ENCODE measurements around the gene MAP1LC3B.
A peak's percentile ranks its signal among the peaks of the same experiment; 100 is the strongest.
"Not testable (repeated sequence)": the region's sequence is repeated elsewhere in the genome, so short reads cannot be mapped to it uniquely, and the experiment has no call there.

The MAP1LC3B gene

DNA sequence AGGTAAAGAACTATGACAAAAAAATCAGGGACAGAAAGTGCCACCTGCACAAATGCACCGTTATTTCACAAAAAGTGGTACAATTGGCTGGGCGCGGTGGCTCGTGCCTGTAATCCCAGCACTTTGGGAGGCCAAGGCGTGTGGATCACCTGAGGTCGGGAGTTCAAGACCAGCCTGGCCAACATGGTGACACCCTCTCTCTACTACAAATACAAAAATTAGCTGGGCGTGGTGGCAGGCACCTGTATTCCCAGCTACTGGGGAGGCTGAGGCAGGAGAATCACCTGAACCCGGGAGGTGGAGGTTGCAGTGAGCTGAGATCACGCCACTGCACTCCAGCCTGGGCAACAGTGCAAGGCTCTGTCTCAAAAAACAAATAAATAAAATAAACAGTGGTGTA is 2.2 kb upstream of the MAP1LC3B start:
- H3K27ac ChIP-seq (ENCODE audit: low read length, poor library complexity, severe bottlenecking); H3K4me3 ChIP-seq (ENCODE audit: insufficient read depth in 1 of 2, low read depth in 1 of 2, low read length in 2 of 2); H2AFZ ChIP-seq (ENCODE audit: low read depth, low read length); H2BK120ac ChIP-seq (ENCODE audit: low read depth, low read length); H2BK15ac ChIP-seq (ENCODE audit: low read depth, poor library complexity, severe bottlenecking); H3K4me2 ChIP-seq (ENCODE audit: low read length, poor library complexity, severe bottlenecking); H3K9ac ChIP-seq (ENCODE audit: low read length); H2BK12ac ChIP-seq (ENCODE audit: low read length in 2 of 2); H3K14ac ChIP-seq (ENCODE audit: low read length in 2 of 2); H3K18ac ChIP-seq (ENCODE audit: low read depth in 1 of 2, low read length in 2 of 2); H4K8ac ChIP-seq (ENCODE audit: low read length); H2BK5ac ChIP-seq (ENCODE audit: low read depth, low read length, poor library complexity, severe bottlenecking); DNase-seq; H2AK5ac ChIP-seq (ENCODE audit: low read length, severe bottlenecking); H3K23ac ChIP-seq (ENCODE audit: low read length in 2 of 2); H3K4ac ChIP-seq (ENCODE audit: low read depth in 1 of 2, low read length in 2 of 2); H4K91ac ChIP-seq (ENCODE audit: low read length); H3K9me3 ChIP-seq (ENCODE audit: control insufficient read depth, low read length); H3K36me3 ChIP-seq (ENCODE audit: control insufficient read depth in 1 of 2, insufficient read depth in 2 of 2, low read depth in 1 of 2, low read length in 2 of 2); H3K27me3 ChIP-seq (ENCODE audit: control insufficient read depth in 1 of 2, insufficient read depth in 1 of 2, low read length in 2 of 2): not testable (repeated sequence)
- Histone ChIP-seq H3K79me1 (replicated peaks; ENCODE audit: low read length, poor library complexity, severe bottlenecking) (peaks cover 13% of the 10 kb centered on the region), H3K4me1 (ENCODE audit: control insufficient read depth, insufficient read depth, low read depth, low read length) (peaks cover 13% of the 10 kb centered on the region)
- WGBS = 99% methylated on average over 8 of the region's 9 CpGs

DNA sequence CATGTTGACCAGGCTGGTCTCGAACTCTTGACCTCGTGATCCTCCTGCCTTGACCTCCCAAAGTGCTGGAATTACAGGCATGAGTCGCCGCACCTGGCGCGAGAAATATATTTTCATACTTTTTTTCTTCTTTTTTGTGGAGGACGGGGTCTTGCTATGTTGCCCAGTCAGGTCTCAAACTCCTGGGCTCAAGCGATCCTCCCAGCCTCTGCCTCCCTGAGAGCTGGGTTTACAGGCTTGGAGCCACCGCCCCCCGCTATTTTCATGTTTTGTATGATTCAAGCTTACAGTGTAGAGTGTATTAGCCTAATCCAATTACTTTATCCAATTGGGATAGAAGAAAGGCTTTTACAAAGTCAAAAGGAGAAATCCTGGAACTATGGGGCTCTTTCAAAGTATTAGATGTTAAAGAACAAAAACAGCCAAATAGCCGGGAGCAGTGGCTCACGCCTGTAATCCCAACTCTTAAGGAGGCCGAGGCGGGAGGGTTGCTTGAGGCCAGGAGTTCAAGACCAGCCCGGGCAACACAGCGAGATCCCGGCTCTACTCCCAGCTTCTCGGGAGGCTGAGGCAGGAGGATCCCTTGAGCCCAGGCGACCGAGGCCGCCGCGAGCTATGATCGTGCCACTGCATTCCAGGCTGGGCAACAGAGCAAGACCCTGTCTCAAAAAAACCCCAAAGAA is 1.4 kb upstream of the MAP1LC3B start:
- H2BK5ac ChIP-seq (ENCODE audit: low read depth, low read length, poor library complexity, severe bottlenecking) = no peak overlapping the region
- no peaks in the 10 kb centered on the region for H3K9me3 ChIP-seq (ENCODE audit: control insufficient read depth, low read length)
- no peak overlapping the region for H3K27ac ChIP-seq (ENCODE audit: low read length, poor library complexity, severe bottlenecking)
- peak overlapping the region; percentile 57 for H2BK15ac ChIP-seq (ENCODE audit: low read depth, poor library complexity, severe bottlenecking)
- H3K18ac ChIP-seq (ENCODE audit: low read depth in 1 of 2, low read length in 2 of 2) = peak overlapping the region; percentile 99 to 100
- no peak overlapping the region for H3K4me2 ChIP-seq (ENCODE audit: low read length, poor library complexity, severe bottlenecking)
- peak overlapping the region in 1 of 2 experiments; percentile 94 for H3K4me3 ChIP-seq (ENCODE audit: insufficient read depth in 1 of 2, low read depth in 1 of 2, low read length in 2 of 2)
- H3K14ac ChIP-seq (ENCODE audit: low read length in 2 of 2) = no peak overlapping the region
- H2AFZ ChIP-seq (ENCODE audit: low read depth, low read length) = no peak overlapping the region
- peak overlapping the region; percentile 16 for H2AK5ac ChIP-seq (ENCODE audit: low read length, severe bottlenecking)
- H3K23ac ChIP-seq (ENCODE audit: low read length in 2 of 2) = no peak overlapping the region
- WGBS = 95% methylated on average over 20 of the region's 24 CpGs
- H3K4ac ChIP-seq (ENCODE audit: low read depth in 1 of 2, low read length in 2 of 2) = peak overlapping the region; percentile 5 to 100
- H3K27me3 ChIP-seq (ENCODE audit: control insufficient read depth in 1 of 2, insufficient read depth in 1 of 2, low read length in 2 of 2) = no peaks in the 10 kb centered on the region
- peak overlapping the region; percentile 92 for H3K9ac ChIP-seq (ENCODE audit: low read length)
- peak overlapping the region; percentile 99 for H4K8ac ChIP-seq (ENCODE audit: low read length)
- H2BK120ac ChIP-seq (ENCODE audit: low read depth, low read length) = no peak overlapping the region
- peaks cover 13% of the 10 kb centered on the region for H3K79me1 ChIP-seq (replicated peaks; ENCODE audit: low read length, poor library complexity, severe bottlenecking)
- H4K91ac ChIP-seq (ENCODE audit: low read length) = peak overlapping the region; percentile 82
- no peaks in the 10 kb centered on the region for H3K36me3 ChIP-seq (ENCODE audit: control insufficient read depth in 1 of 2, insufficient read depth in 2 of 2, low read depth in 1 of 2, low read length in 2 of 2)
- H2BK12ac ChIP-seq (ENCODE audit: low read length in 2 of 2) = peak overlapping the region; percentile 49 to 57
- H3K4me1 ChIP-seq (ENCODE audit: control insufficient read depth, insufficient read depth, low read depth, low read length) = peaks cover 15% of the 10 kb centered on the region
- DNase-seq = no peak

DNA sequence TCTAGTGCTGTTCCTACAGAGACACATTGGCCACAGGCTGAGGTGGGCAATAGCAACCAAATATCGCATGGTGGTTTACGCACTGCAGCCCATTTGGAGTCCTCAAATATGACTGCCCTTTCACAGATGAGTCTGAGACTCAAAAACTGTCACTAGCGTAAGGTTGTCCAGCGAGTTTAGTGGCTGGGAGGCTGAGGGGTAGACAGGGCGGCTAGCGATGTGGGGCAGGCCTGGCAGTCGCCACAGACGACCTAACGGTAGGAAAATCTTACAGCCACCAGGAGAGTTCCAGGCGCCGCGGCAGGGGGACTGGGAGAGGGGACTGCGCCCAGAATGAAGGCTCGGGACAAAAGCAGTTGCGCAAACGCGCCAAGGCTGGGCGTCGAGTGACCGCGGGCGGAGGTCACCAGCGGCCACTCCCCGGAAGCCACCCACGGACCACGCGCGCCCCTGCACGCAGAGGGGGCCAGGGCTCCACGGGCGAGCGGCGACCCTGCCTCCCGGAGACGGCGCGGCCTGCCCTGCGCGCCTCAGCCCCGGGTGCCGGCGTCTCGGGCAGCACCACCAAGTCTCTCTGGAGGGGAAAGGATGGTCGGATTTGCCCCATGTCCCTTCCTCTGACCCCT is 699 bp upstream of the MAP1LC3B start:
- Histone ChIP-seq H2BK5ac (ENCODE audit: low read depth, low read length, poor library complexity, severe bottlenecking) (peak overlapping the region; percentile 90), H3K14ac (ENCODE audit: low read length in 2 of 2) (peak overlapping the region in 1 of 2 experiments; percentile 99), H2BK15ac (ENCODE audit: low read depth, poor library complexity, severe bottlenecking) (peak overlapping the region; percentile 94), H4K91ac (ENCODE audit: low read length) (peak overlapping the region; percentile 99), H3K4me2 (ENCODE audit: low read length, poor library complexity, severe bottlenecking) (peak overlapping the region; percentile 71), H4K8ac (ENCODE audit: low read length) (peak overlapping the region; percentile 99), H3K36me3 (ENCODE audit: control insufficient read depth in 1 of 2, insufficient read depth in 2 of 2, low read depth in 1 of 2, low read length in 2 of 2) (peaks cover 0 to 1% of the 10 kb centered on the region in 2 experiments), H3K4ac (ENCODE audit: low read depth in 1 of 2, low read length in 2 of 2) (peak overlapping the region; percentile 99 to 100), H3K23ac (ENCODE audit: low read length in 2 of 2) (peak overlapping the region; percentile 49 to 97), H3K9ac (ENCODE audit: low read length) (peak overlapping the region; percentile 92), H2AFZ (ENCODE audit: low read depth, low read length) (peak overlapping the region; percentile 29), H2BK120ac (ENCODE audit: low read depth, low read length) (peak overlapping the region; percentile 98), H3K4me1 (ENCODE audit: control insufficient read depth, insufficient read depth, low read depth, low read length) (peaks cover 15% of the 10 kb centered on the region), H3K79me1 (replicated peaks; ENCODE audit: low read length, poor library complexity, severe bottlenecking) (peaks cover 9% of the 10 kb centered on the region), H3K4me3 (ENCODE audit: insufficient read depth in 1 of 2, low read depth in 1 of 2, low read length in 2 of 2) (peak overlapping the region; percentile 71 to 94), H3K27ac (ENCODE audit: low read length, poor library complexity, severe bottlenecking) (no peak overlapping the region), H2BK12ac (ENCODE audit: low read length in 2 of 2) (peak overlapping the region; percentile 57 to 71), H3K9me3 (ENCODE audit: control insufficient read depth, low read length) (no peaks in the 10 kb centered on the region), H2AK5ac (ENCODE audit: low read length, severe bottlenecking) (peak overlapping the region; percentile 41), H3K18ac (ENCODE audit: low read depth in 1 of 2, low read length in 2 of 2) (peak overlapping the region; percentile 99 to 100), H3K27me3 (ENCODE audit: control insufficient read depth in 1 of 2, insufficient read depth in 1 of 2, low read length in 2 of 2) (no peaks in the 10 kb centered on the region)
- peak; percentile 62 for DNase-seq
- 7% methylated on average over 38 of the region's 44 CpGs for WGBS
